ENCODE results near the gene CMKLR1. TPM values are rescaled to one million over a fixed set of nuclear protein-coding genes. Genes with fewer than 3 reads are reported as not detected.

CMKLR1 gene
- total and polyA plus RNA-seq, 2 donors (not counting 1 experiment from before 2014, with no cell fraction given) = 0.06 to 0.54 TPM

DNA sequence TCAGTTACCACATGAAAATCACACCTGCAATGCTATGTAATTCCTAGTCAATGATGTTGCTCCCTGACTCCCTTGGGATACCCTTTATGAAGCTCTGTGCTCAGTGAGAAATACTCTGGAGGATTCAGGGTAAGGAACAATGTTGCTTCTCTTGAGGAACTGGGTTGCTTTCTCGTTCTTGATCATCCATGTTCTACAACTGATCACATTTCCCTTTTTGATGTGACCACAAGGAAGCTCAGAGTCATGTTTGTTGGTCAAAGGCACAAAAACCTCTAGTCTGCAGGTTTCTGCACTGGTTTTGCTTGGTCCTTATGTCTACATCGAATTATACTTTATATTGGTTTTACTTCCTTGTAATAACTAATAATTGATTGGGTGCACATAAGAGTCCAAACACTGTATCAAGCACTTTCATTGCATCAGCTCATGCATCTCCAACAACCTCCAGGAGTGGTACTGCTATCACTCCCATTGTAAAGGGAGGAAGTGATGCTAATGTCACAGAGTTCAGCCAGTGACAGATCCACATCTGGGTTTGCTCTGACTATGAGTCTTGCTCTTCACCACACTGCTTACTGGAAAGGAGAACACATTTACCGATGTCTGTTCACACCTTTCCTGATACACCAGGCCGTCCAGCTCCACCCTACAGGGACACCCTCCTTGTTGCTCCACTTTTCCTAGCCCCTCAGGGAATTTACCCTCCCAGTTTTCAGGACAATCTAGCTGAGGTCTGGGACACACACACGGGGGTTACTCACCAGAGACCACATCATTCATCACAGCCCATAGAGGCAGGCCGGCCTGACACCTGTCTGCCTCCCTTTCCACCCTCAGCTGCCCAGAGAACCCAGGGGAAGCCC lies 41.0 kb downstream of the CMKLR1 start:
- ATAC-seq (ENCODE audit: low read depth) (no peak), DNase-seq (no peak)
- Histone ChIP-seq H3K79me2 (ENCODE audit: control insufficient read depth, insufficient read depth, low read length) (no peaks in the 10 kb centered on the region), H4K20me1 (ENCODE audit: control insufficient read depth, insufficient read depth, low read length, poor library complexity, severe bottlenecking) (no peaks in the 10 kb centered on the region), H2AFZ (ENCODE audit: insufficient read depth, low read depth, low read length, poor library complexity, severe bottlenecking) (no peak overlapping the region), H3K9ac (ENCODE audit: low read length) (no peak overlapping the region), H3K4me3 (ENCODE audit: control extremely low read depth in 1 of 5, extremely low read depth in 1 of 5, insufficient read depth in 1 of 5, low read depth in 2 of 5, low read length in 4 of 5) (no peak overlapping the region), H3K27me3 (replicated peaks in 1 of 4; ENCODE audit: control extremely low read depth in 1 of 4, control insufficient read depth in 3 of 4, insufficient read depth in 4 of 4, low read length in 3 of 4) (no peaks in the 10 kb centered on the region), H3K4me2 (replicated peaks; ENCODE audit: low read depth, low read length, poor library complexity, severe bottlenecking) (no peak overlapping the region), H3K27ac (ENCODE audit: low read length in 2 of 2) (no peak overlapping the region), H3K9me3 (ENCODE audit: control extremely low read depth in 1 of 3, control insufficient read depth in 2 of 3, insufficient read depth in 1 of 3, low read length in 2 of 3) (peaks cover 0 to 9% (median 0%) of the 10 kb centered on the region in 3 donors), H3K36me3 (replicated peaks in 1 of 2; ENCODE audit: control extremely low read depth in 1 of 2, control insufficient read depth in 1 of 2, extremely low read depth in 1 of 2, insufficient read depth in 2 of 2, low read length in 1 of 2) (no peaks in the 10 kb centered on the region), H3K4me1 (ENCODE audit: control insufficient read depth in 2 of 2, insufficient read depth in 2 of 2, low read length in 2 of 2) (no peaks in the 10 kb centered on the region)
- no peak overlapping the region for H3K4me3 Mint-ChIP-seq
- peaks cover 22% of the 10 kb centered on the region for H3K27me3 Mint-ChIP-seq
- WGBS (ENCODE audit: insufficient coverage) = 80% methylated on average over 4 of the region's 6 CpGs
- H3K27ac Mint-ChIP-seq = no peak overlapping the region
- ChIA-PET POLR2A (no interaction called here), CTCF (no interaction called here)
- intact Hi-C loops (cut with micrococcal nuclease) = no loop called here
- H3K9me3 Mint-ChIP-seq (ENCODE audit: insufficient read depth) = no peaks in the 10 kb centered on the region
- TF ChIP-seq, protein P1, sequence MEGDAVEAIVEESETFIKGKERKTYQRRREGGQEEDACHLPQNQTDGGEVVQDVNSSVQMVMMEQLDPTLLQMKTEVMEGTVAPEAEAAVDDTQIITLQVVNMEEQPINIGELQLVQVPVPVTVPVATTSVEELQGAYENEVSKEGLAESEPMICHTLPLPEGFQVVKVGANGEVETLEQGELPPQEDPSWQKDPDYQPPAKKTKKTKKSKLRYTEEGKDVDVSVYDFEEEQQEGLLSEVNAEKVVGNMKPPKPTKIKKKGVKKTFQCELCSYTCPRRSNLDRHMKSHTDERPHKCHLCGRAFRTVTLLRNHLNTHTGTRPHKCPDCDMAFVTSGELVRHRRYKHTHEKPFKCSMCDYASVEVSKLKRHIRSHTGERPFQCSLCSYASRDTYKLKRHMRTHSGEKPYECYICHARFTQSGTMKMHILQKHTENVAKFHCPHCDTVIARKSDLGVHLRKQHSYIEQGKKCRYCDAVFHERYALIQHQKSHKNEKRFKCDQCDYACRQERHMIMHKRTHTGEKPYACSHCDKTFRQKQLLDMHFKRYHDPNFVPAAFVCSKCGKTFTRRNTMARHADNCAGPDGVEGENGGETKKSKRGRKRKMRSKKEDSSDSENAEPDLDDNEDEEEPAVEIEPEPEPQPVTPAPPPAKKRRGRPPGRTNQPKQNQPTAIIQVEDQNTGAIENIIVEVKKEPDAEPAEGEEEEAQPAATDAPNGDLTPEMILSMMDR (IDR thresholded peaks at IDR 0.05) = no peak
- no peak for TF ChIP-seq EZH2 (IDR thresholded peaks at IDR 0.05; ENCODE audit: borderline replicate concordance, insufficient read depth, low read depth, low read length, poor library complexity, severe bottlenecking)
- H3K4me1 Mint-ChIP-seq = no peaks in the 10 kb centered on the region

DNA sequence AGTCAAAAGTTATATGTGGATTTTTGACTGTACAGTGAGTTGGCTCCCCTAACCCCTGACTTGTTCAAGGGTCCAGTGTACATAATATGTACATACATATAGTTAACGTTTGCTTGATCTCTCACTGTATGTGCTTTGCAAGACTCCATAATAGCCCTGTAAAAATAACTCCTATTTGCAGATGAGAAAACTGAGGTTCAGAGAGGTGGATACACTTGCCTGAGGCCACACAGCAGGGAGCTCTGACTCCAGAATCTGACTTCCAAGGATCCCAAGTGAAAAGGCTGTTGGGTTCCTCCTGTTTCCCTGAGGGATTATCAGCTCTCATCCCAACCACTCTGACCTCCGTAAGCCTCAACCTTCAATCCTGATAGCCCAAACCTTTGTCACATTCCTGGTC lies 41.7 kb downstream of the CMKLR1 start:
- peaks cover 22% of the 10 kb centered on the region for H3K27me3 Mint-ChIP-seq
- WGBS (ENCODE audit: insufficient coverage) = 100% methylated on average over 1 of the region's 2 CpGs
- H3K27ac ChIP-seq (ENCODE audit: low read length in 2 of 2) = no peak overlapping the region
- CTCF ChIA-PET = no interaction called here
- H2AFZ ChIP-seq (ENCODE audit: insufficient read depth, low read depth, low read length, poor library complexity, severe bottlenecking) = no peak overlapping the region
- peaks cover 0 to 9% (median 0%) of the 10 kb centered on the region in 3 donors for H3K9me3 ChIP-seq (ENCODE audit: control extremely low read depth in 1 of 3, control insufficient read depth in 2 of 3, insufficient read depth in 1 of 3, low read length in 2 of 3)
- no peaks in the 10 kb centered on the region for H3K36me3 ChIP-seq (replicated peaks in 1 of 2; ENCODE audit: control extremely low read depth in 1 of 2, control insufficient read depth in 1 of 2, extremely low read depth in 1 of 2, insufficient read depth in 2 of 2, low read length in 1 of 2)
- H4K20me1 ChIP-seq (ENCODE audit: control insufficient read depth, insufficient read depth, low read length, poor library complexity, severe bottlenecking) = no peaks in the 10 kb centered on the region
- H3K4me1 ChIP-seq (ENCODE audit: control insufficient read depth in 2 of 2, insufficient read depth in 2 of 2, low read length in 2 of 2) = no peaks in the 10 kb centered on the region
- POLR2A ChIA-PET = no interaction called here
- no peak overlapping the region for H3K27ac Mint-ChIP-seq
- H3K9me3 Mint-ChIP-seq (ENCODE audit: insufficient read depth) = no peaks in the 10 kb centered on the region
- H3K9ac ChIP-seq (ENCODE audit: low read length) = no peak overlapping the region
- intact Hi-C loops (cut with micrococcal nuclease) = no loop called here
- H3K4me2 ChIP-seq (replicated peaks; ENCODE audit: low read depth, low read length, poor library complexity, severe bottlenecking) = no peak overlapping the region
- H3K4me3 ChIP-seq (ENCODE audit: control extremely low read depth in 1 of 5, extremely low read depth in 1 of 5, insufficient read depth in 1 of 5, low read depth in 2 of 5, low read length in 4 of 5) = no peak overlapping the region
- no peaks in the 10 kb centered on the region for H3K27me3 ChIP-seq (replicated peaks in 1 of 4; ENCODE audit: control extremely low read depth in 1 of 4, control insufficient read depth in 3 of 4, insufficient read depth in 4 of 4, low read length in 3 of 4)
- H3K79me2 ChIP-seq (ENCODE audit: control insufficient read depth, insufficient read depth, low read length) = no peaks in the 10 kb centered on the region
- H3K4me1 Mint-ChIP-seq = no peaks in the 10 kb centered on the region
- no peak for DNase-seq
- H3K4me3 Mint-ChIP-seq = no peak overlapping the region
- no peak for ATAC-seq (ENCODE audit: low read depth)
- TF ChIP-seq EZH2 (IDR thresholded peaks at IDR 0.05; ENCODE audit: borderline replicate concordance, insufficient read depth, low read depth, low read length, poor library complexity, severe bottlenecking) = no peak
- TF ChIP-seq, protein P1 (IDR thresholded peaks at IDR 0.05) = no peak

Data from B cell (primary cell).